ENCODE measurements around the gene HMX2.

The HMX2 gene

DNA sequence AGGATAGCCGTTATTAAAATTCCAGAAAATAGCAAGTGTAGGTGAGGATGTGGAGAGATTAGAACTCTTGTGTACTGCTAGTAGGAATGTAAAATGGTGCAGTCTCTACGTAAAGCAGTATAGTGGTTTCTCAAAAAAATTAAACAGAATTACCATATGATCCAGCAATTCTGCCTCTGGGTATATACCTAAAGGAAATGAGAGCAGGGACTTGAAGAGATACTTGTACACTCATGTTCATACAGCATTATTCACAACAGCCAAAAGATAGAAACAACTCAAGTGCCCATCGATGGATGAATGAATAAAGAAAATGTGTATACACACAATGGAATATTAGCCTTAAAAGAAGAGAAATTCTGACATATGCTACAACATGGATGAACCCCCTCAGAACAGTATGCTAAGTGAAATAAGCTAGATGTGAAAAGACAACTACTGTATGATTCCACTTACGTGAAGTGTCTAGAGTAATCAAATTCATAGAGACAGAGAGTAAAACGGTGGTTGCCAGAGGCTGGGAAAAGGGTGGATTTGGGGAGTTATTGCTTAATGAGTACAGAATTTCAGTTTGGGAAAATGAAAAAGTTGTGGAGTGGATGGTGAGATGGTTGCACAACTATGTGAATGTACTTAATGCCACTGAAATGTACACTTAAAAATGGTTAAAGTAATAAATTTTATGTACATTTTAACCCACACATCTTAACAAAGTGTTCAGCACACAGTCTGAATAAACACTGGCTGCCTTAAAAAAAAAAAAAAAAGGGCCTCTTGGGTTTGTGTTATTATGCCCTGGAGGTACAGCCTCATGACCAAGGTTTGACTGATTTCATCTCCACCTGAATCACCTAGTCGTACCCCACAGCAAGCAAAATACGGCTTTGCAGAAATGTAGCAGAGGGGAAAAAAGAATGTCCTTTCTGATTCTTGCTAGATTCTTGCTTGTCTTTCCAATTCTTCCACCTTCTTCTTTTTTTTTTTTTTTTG lies 32.5 kb downstream of the HMX2 start:
- POLR2A ChIA-PET = no interaction called here
- DNase-seq (ENCODE audit: extremely low spot score) = no peak
- no peak for TF ChIP-seq CTCF (IDR thresholded peaks at IDR 0.05; ENCODE audit: control extremely low read depth, extremely low read depth, low read depth, missing control alignments)
- CTCF ChIA-PET = no interaction called here

- no peak for TF ChIP-seq CTCF (IDR thresholded peaks at IDR 0.05; ENCODE audit: control extremely low read depth, extremely low read depth, low read depth, missing control alignments)
- ChIA-PET CTCF (interaction anchor here (0.7 to 1.2 kb wide), 2 partner anchors 10 kb away, joined by 3 to 8 read pairs; no protein-coding TSS in a partner anchor), POLR2A (no interaction called here)
- DNase-seq (ENCODE audit: extremely low spot score) = no peak
Observed at GRCh38 chr10:123183724-123184123, 35.8 kb downstream of the HMX2 start.

DNA sequence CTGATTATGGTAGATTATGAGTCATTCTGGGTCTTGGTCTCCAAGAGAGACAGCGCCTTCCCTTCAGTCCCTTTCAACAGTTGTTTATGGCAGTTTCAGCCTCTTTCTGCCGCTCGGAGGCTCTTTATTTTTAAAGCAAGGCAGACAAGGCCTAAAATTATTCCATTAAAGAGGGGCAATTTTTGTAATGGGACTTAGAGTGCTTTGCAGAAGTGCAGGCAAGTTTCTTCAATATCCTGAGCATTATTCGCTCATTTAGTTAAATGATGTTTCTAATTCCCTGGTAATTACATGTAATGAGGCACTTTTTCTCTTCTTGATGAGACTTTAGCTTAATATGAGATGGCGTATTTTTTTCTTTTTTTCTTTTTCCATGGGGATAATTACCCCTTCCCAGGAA lies 39.8 kb downstream of the HMX2 start:
- DNase-seq (ENCODE audit: extremely low spot score) = no peak
- ChIA-PET CTCF (no interaction called here), POLR2A (no interaction called here)
- TF ChIP-seq CTCF (IDR thresholded peaks at IDR 0.05; ENCODE audit: control extremely low read depth, extremely low read depth, low read depth, missing control alignments) = no peak

- ChIA-PET CTCF (interaction anchor here (0.6 to 1.0 kb wide), 3 partner anchors 19 to 162 kb away, joined by 3 read pairs; no protein-coding TSS in a partner anchor), POLR2A (no interaction called here)
- no peak for DNase-seq (ENCODE audit: extremely low spot score)
- TF ChIP-seq CTCF (IDR thresholded peaks at IDR 0.05; ENCODE audit: control extremely low read depth, extremely low read depth, low read depth, missing control alignments) = no peak
Observed at GRCh38 chr10:123191886-123192285, 44.0 kb downstream of the HMX2 start.

- ChIA-PET POLR2A (no interaction called here), CTCF (interaction anchor here (1.0 kb wide), 1 partner anchor 11 kb away, joined by 3 read pairs; no protein-coding TSS in a partner anchor)
- no peak for TF ChIP-seq CTCF (IDR thresholded peaks at IDR 0.05; ENCODE audit: control extremely low read depth, extremely low read depth, low read depth, missing control alignments)
- DNase-seq (ENCODE audit: extremely low spot score) = no peak
Observed at GRCh38 chr10:123194056-123194455, 46.1 kb downstream of the HMX2 start.
